Liver (tissue), 9 donors: ENCODE data around the gene UGT1A9. TPM values are rescaled to one million over a fixed set of nuclear protein-coding genes. Genes with fewer than 3 reads are reported as not detected.

Source experiments
- DNase-seq: peaks from one replicate; pipeline ENCODE4 v3.0.0-alpha.2; 2017; ENCODE audit warnings: low spot score
- H3K27ac ChIP-seq, 2 donors: one replicate each; pipeline ENCODE4 v1.7.0; 2013; ENCODE audit warnings: inconsistent platforms in 2 of 2, low read length in 2 of 2, control low read depth in 1 of 2, low read depth in 1 of 2, mild to moderate bottlenecking in 1 of 2
- H3K27me3 ChIP-seq, 4 donors: one replicate each; pipeline versions ENCODE4 v1.6.1 to v1.7.0; 2013; ENCODE audit warnings: low read length in 3 of 4, inconsistent platforms in 1 of 4, mild to moderate bottlenecking in 1 of 4, moderate library complexity in 1 of 4; ENCODE audit not compliant: control insufficient read depth in 4 of 4, insufficient read depth in 4 of 4
- H3K36me3 ChIP-seq, 4 donors: one replicate each; pipeline versions ENCODE4 v1.6.1 to v1.7.0; 2013; ENCODE audit warnings: low read length in 3 of 4, mild to moderate bottlenecking in 3 of 4, low read depth in 1 of 4, moderate library complexity in 1 of 4; ENCODE audit not compliant: control insufficient read depth in 4 of 4, insufficient read depth in 3 of 4
- H3K4me1 ChIP-seq, 4 donors: one replicate each; pipeline versions ENCODE4 v1.6.1 to v1.7.0; 2013; ENCODE audit warnings: low read length in 3 of 4, mild to moderate bottlenecking in 3 of 4, moderate library complexity in 1 of 4; ENCODE audit not compliant: control insufficient read depth in 4 of 4, insufficient read depth in 4 of 4
- H3K4me3 ChIP-seq, 3 donors: one replicate each; pipeline versions ENCODE4 v1.6.1 to v1.7.0; 2013; ENCODE audit warnings: low read length in 3 of 3, control low read depth in 1 of 3, low read depth in 1 of 3, mild to moderate bottlenecking in 1 of 3
- H3K9ac ChIP-seq, 2 donors: one replicate each; pipeline ENCODE4 v1.7.0; 2013; ENCODE audit warnings: low read length in 2 of 2, mild to moderate bottlenecking in 2 of 2, moderate library complexity in 2 of 2, control low read depth in 1 of 2, low read depth in 1 of 2
- H3K9me3 ChIP-seq, 4 donors: one replicate each; pipeline versions ENCODE4 v1.6.1 to v1.7.0; 2013; ENCODE audit warnings: low read length in 3 of 4; ENCODE audit not compliant: control insufficient read depth in 4 of 4
- ATF3 ChIP-seq: IDR thresholded peaks from 2 replicates; pipeline ENCODE4 v1.6.1; 2016; ENCODE audit warnings: antibody characterized with exemption
- CTCF ChIP-seq: fragments of 150-350 bp; IDR thresholded peaks from 2 replicates; pipeline ENCODE4 v1.5.1; 2017; ENCODE audit warnings: improper control_type of control experiment, low read depth, low read length; ENCODE audit not compliant: missing input control
- EGR1 ChIP-seq, 2 donors: IDR thresholded peaks; 2 replicates each; pipeline ENCODE4 v1.6.1; 2016 to 2018; ENCODE audit warnings: antibody characterized with exemption in 2 of 2, low read depth in 2 of 2
- FOXA1 ChIP-seq: IDR thresholded peaks from 2 replicates; pipeline ENCODE4 v1.6.1; 2016; ENCODE audit warnings: antibody characterized with exemption
- FOXA2 ChIP-seq: IDR thresholded peaks from 2 replicates; pipeline ENCODE4 v1.6.1; 2016; ENCODE audit warnings: antibody characterized with exemption
- GABPA ChIP-seq, 2 donors: IDR thresholded peaks in 1 of 2; conservative IDR thresholded peaks in 1 of 2; 2 replicates each; pipeline ENCODE4 v1.6.1; 2016; ENCODE audit warnings: antibody characterized with exemption in 2 of 2, mild to moderate bottlenecking in 1 of 2, moderate library complexity in 1 of 2
- HNF4A ChIP-seq, 2 donors: conservative IDR thresholded peaks; 2 replicates each; pipeline ENCODE4 v1.6.1; 2016; ENCODE audit warnings: antibody characterized with exemption in 2 of 2, mild to moderate bottlenecking in 2 of 2
- HNF4G ChIP-seq: IDR thresholded peaks from 2 replicates; pipeline ENCODE4 v1.6.1; 2016; ENCODE audit warnings: antibody characterized with exemption
- JUND ChIP-seq, 2 donors: IDR thresholded peaks; 2 replicates each; pipeline ENCODE4 v1.6.1; 2016; ENCODE audit warnings: antibody characterized with exemption in 2 of 2
- NR2F2 ChIP-seq: IDR thresholded peaks from 2 replicates; pipeline ENCODE4 v1.6.1; 2016; ENCODE audit warnings: antibody characterized with exemption
- RAD21 ChIP-seq, 2 donors: IDR thresholded peaks; 2 replicates each; pipeline ENCODE4 v1.6.1; 2016; ENCODE audit warnings: antibody characterized with exemption in 2 of 2, mild to moderate bottlenecking in 2 of 2
- RXRA ChIP-seq, 2 donors: IDR thresholded peaks; 2 replicates each; pipeline ENCODE4 v1.6.1; 2017 to 2018; ENCODE audit warnings: antibody characterized with exemption in 2 of 2, mild to moderate bottlenecking in 1 of 2
- SP1 ChIP-seq: IDR thresholded peaks from 2 replicates; pipeline ENCODE4 v1.6.1; 2018; ENCODE audit warnings: antibody characterized with exemption, mild to moderate bottlenecking
- TAF1 ChIP-seq: conservative IDR thresholded peaks from 2 replicates; pipeline ENCODE4 v1.6.1; 2016; ENCODE audit warnings: antibody characterized with exemption, mild to moderate bottlenecking
- YY1 ChIP-seq: IDR thresholded peaks from 2 replicates; pipeline ENCODE4 v1.6.1; 2016; ENCODE audit warnings: antibody characterized with exemption, mild to moderate bottlenecking
- ZBTB33 ChIP-seq: IDR thresholded peaks from 2 replicates; pipeline ENCODE4 v1.6.1; 2016; ENCODE audit warnings: antibody characterized with exemption
- WGBS: extraction: QIAGEN DNeasy Blood & Tissue Kit; methylation state at CpG from one replicate; pipeline ENCODE4 v1.1.7; 2013; 5-methylcytosine and 5-hydroxymethylcytosine counted together
- polyA plus RNA-seq, 2 donors: library from polyadenylated mRNA; stranded (reverse) in 1 of 2; unstranded in 1 of 2; fragments of 200-250 nt in 1 of 2; fragments of >200 nt in 1 of 2; fragmentation: Nextera tagmentation in 1 of 2; extraction: Ambion mirVana in 1 of 2; gene quantifications; one replicate each; pipeline versions ENCODE4 v1.2.1 to v1.2.3, GENCODE V29; 2013 to 2015
- total RNA-seq, 2 donors: library from RNA; depleted of rRNA; stranded (reverse); fragments of >200 nt; gene quantifications; one replicate each; pipeline ENCODE4 v1.2.3, GENCODE V29; 2014
- donor health status: healthy.
- donor health status: healthy.
- donor health status: healthy.
- donor health status: healthy.
- donor health status: healthy.

The UGT1A9 gene
- total and polyA plus RNA-seq, 4 donors = 14.3 to 62.3 (median 23.8) TPM; not detected in 1

GRCh38 chr2:233769260-233769659 lies 97.6 kb downstream of the UGT1A9 start (continued):
- TF ChIP-seq GABPA (IDR thresholded peaks at IDR 0.05 in 1 of 2, conservative IDR thresholded peaks at IDR 0.05 in 1 of 2) (no peak), HNF4G (no peak), SP1 (no peak), EGR1 (IDR thresholded peaks at IDR 0.05; ENCODE audit: low read depth in 2 of 2) (no peak), FOXA2 (no peak), YY1 (no peak)

GRCh38 chr2:233772153-233772552 lies 100.5 kb downstream of the UGT1A9 start:
- Histone ChIP-seq H3K36me3 (peaks cover 6 to 49% (median 40%) of the 10 kb centered on the region in 4 donors), H3K4me3 (no peak overlapping the region), H3K27me3 (no peaks in the 10 kb centered on the region), H3K9me3 (no peaks in the 10 kb centered on the region), H3K27ac (no peak overlapping the region), H3K4me1 (no peaks in the 10 kb centered on the region), H3K9ac (no peak overlapping the region)
- no peak for DNase-seq
- 95% methylated on average over 16 of the region's 16 CpGs for WGBS
- TF ChIP-seq GABPA (IDR thresholded peaks at IDR 0.05 in 1 of 2, conservative IDR thresholded peaks at IDR 0.05 in 1 of 2) (no peak), EGR1 (IDR thresholded peaks at IDR 0.05; ENCODE audit: low read depth in 2 of 2) (no peak), HNF4A (conservative IDR thresholded peaks at IDR 0.05) (no peak), FOXA2 (no peak), SP1 (no peak), HNF4G (no peak), YY1 (no peak)

- H3K9me3 ChIP-seq = peaks cover 0 to 2% (median 0%) of the 10 kb centered on the region in 4 donors
- no peak overlapping the region for H3K4me3 ChIP-seq
- DNase-seq = no peak
- 74% methylated on average over 5 of the region's 5 CpGs for WGBS
- H3K27me3 ChIP-seq = no peaks in the 10 kb centered on the region
- no peak overlapping the region for H3K9ac ChIP-seq
- peaks cover 6 to 46% (median 39%) of the 10 kb centered on the region in 4 donors for H3K36me3 ChIP-seq
- H3K4me1 ChIP-seq = no peaks in the 10 kb centered on the region
- no peak overlapping the region for H3K27ac ChIP-seq
- no peak for TF ChIP-seq ZBTB33
- no peak for TF ChIP-seq RAD21 (IDR thresholded peaks at IDR 0.05)
- no peak for TF ChIP-seq HNF4A (conservative IDR thresholded peaks at IDR 0.05)
- no peak for TF ChIP-seq FOXA1
- no peak for TF ChIP-seq TAF1
- TF ChIP-seq HNF4G = no peak
- no peak for TF ChIP-seq JUND (IDR thresholded peaks at IDR 0.05)
- no peak for TF ChIP-seq NR2F2
- TF ChIP-seq ATF3 = no peak
- no peak for TF ChIP-seq GABPA (IDR thresholded peaks at IDR 0.05 in 1 of 2, conservative IDR thresholded peaks at IDR 0.05 in 1 of 2)
- no peak for TF ChIP-seq YY1
- no peak for TF ChIP-seq RXRA (IDR thresholded peaks at IDR 0.05)
- no peak for TF ChIP-seq CTCF
Measured at GRCh38 chr2:233772583-233772982, 100.9 kb downstream of the UGT1A9 start.
